ENCODE results near the gene SLC43A2.
"Not testable (repeated sequence)": the region's sequence is repeated elsewhere in the genome, so short reads cannot be mapped to it uniquely, and the experiment has no call there.

The SLC43A2 gene

GRCh38 chr17:1529863-1530262, 98.8 kb downstream of the SLC43A2 start:
- no peak for DNase-seq (ENCODE audit: low read depth)
- H3K4me3 ChIP-seq (ENCODE audit: low read depth, low read length) = no peak overlapping the region
- no peak for TF ChIP-seq CTCF (IDR thresholded peaks at IDR 0.05; ENCODE audit: low read depth, low read length, missing control alignments)

GRCh38 chr17:1526876-1527275, 101.8 kb downstream of the SLC43A2 start:
- DNase-seq (ENCODE audit: low read depth); H3K4me3 ChIP-seq (ENCODE audit: low read depth, low read length): not testable (repeated sequence)

GRCh38 chr17:1522626-1523025, 106.0 kb downstream of the SLC43A2 start:
- H3K4me3 ChIP-seq (ENCODE audit: low read depth, low read length) = no peak overlapping the region
- TF ChIP-seq CTCF (IDR thresholded peaks at IDR 0.05; ENCODE audit: low read depth, low read length, missing control alignments) = no peak
- no peak for DNase-seq (ENCODE audit: low read depth)

- DNase-seq (ENCODE audit: low read depth) = no peak
- H3K4me3 ChIP-seq (ENCODE audit: low read depth, low read length) = no peak overlapping the region
- no peak for TF ChIP-seq CTCF (IDR thresholded peaks at IDR 0.05; ENCODE audit: low read depth, low read length, missing control alignments)
These were observed 107.5 kb downstream of the SLC43A2 start for GRCh38 chr17:1521086-1521640.

GRCh38 chr17:1519678-1520077, 109.0 kb downstream of the SLC43A2 start:
- no peak overlapping the region for H3K4me3 ChIP-seq (ENCODE audit: low read depth, low read length)
- DNase-seq (ENCODE audit: low read depth) = no peak
- no peak for TF ChIP-seq CTCF (IDR thresholded peaks at IDR 0.05; ENCODE audit: low read depth, low read length, missing control alignments)
